Endothelial cell of umbilical vein (primary cell): ENCODE measurements around the gene ZNF892.

Experiments
- EZH2 ChIP-seq: IDR thresholded peaks from 2 replicates; pipeline ENCODE4 v1.6.1; 2012; ENCODE audit warnings: borderline replicate concordance, low read depth, mild to moderate bottlenecking, moderate library complexity, low read length, inconsistent platforms; ENCODE audit not compliant: severe bottlenecking
- FOS ChIP-seq: IDR thresholded peaks from 2 replicates; pipeline ENCODE4 v1.6.1; 2011; ENCODE audit warnings: mild to moderate bottlenecking, low read length, moderate library complexity, borderline replicate concordance; ENCODE audit not compliant: insufficient read depth
- GATA2 ChIP-seq: IDR thresholded peaks from 2 replicates; pipeline ENCODE4 v1.7.0; 2011; ENCODE audit warnings: low read depth, mild to moderate bottlenecking, moderate library complexity, mixed read lengths, low read length; ENCODE audit not compliant: insufficient read length, insufficient read depth
- JUN ChIP-seq: IDR thresholded peaks from 2 replicates; pipeline ENCODE4 v1.6.1; 2011; ENCODE audit warnings: borderline replicate concordance, low read depth; ENCODE audit not compliant: insufficient read length, insufficient read depth
- MYC ChIP-seq: IDR thresholded peaks from one replicate; pipeline ENCODE4 v1.6.1; 2011; ENCODE audit warnings: mild to moderate bottlenecking, low read depth, low read length
- POLR2A ChIP-seq: IDR thresholded peaks from 2 replicates; pipeline ENCODE4 v1.6.1; 2012; ENCODE audit warnings: low read depth, mild to moderate bottlenecking, control low read depth, low read length
- POLR2AphosphoS5 ChIP-seq: IDR thresholded peaks from 2 replicates; pipeline ENCODE4 v1.6.1; 2012; ENCODE audit warnings: low read depth, mild to moderate bottlenecking, control low read depth, low read length, moderate library complexity; ENCODE audit not compliant: insufficient read depth
- TF ChIP-seq, protein P1 (sequence below), 2 donors: IDR thresholded peaks; 1 replicate in 1 of 2; 2 replicates in 1 of 2; pipeline ENCODE4 v1.5.1; 2011; ENCODE audit warnings: low read length in 2 of 2, mild to moderate bottlenecking in 2 of 2, moderate library complexity in 2 of 2, control low read depth in 1 of 2, inconsistent platforms in 1 of 2, low read depth in 1 of 2; ENCODE audit not compliant: insufficient read depth in 1 of 2; ENCODE audit errors: extremely low read depth in 1 of 2
- TF ChIP-seq, protein P2 (sequence below): IDR thresholded peaks from 2 replicates; pipeline ENCODE4 v1.6.1; 2011; ENCODE audit not compliant: insufficient read depth, insufficient read length

DNA sequence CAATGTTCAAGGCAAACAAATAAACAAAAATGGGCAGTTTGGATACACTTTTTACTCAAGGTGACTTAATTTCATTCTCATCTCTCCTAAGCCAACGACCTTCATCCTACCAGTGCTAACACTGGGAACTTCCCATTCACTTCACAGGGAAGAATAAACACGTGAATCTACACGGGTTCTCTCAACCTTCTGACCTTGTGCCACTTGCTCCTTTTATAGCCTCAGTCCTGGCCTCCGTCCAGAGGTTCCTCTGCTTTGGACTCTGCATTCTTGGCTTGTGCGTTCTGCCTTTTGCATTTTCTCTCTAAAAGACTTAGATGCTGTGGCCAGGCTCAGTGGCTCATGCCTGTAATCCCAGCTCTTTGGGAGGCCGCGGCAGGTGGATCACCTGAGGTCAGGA lies 27.9 kb upstream of the ZNF892 start:
- TF ChIP-seq, protein P1, sequence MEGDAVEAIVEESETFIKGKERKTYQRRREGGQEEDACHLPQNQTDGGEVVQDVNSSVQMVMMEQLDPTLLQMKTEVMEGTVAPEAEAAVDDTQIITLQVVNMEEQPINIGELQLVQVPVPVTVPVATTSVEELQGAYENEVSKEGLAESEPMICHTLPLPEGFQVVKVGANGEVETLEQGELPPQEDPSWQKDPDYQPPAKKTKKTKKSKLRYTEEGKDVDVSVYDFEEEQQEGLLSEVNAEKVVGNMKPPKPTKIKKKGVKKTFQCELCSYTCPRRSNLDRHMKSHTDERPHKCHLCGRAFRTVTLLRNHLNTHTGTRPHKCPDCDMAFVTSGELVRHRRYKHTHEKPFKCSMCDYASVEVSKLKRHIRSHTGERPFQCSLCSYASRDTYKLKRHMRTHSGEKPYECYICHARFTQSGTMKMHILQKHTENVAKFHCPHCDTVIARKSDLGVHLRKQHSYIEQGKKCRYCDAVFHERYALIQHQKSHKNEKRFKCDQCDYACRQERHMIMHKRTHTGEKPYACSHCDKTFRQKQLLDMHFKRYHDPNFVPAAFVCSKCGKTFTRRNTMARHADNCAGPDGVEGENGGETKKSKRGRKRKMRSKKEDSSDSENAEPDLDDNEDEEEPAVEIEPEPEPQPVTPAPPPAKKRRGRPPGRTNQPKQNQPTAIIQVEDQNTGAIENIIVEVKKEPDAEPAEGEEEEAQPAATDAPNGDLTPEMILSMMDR (IDR thresholded peaks at IDR 0.05; ENCODE audit: extremely low read depth in 1 of 2, insufficient read depth in 1 of 2, low read depth in 1 of 2, low read length in 2 of 2) = no peak
- TF ChIP-seq POLR2AphosphoS5 (no peak), MYC (no peak), POLR2A (no peak), GATA2 (no peak), EZH2 (no peak), JUN (no peak), FOS (no peak)
- TF ChIP-seq, protein P2, sequence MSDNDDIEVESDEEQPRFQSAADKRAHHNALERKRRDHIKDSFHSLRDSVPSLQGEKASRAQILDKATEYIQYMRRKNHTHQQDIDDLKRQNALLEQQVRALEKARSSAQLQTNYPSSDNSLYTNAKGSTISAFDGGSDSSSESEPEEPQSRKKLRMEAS = no peak
